MM.1S (cell line): ENCODE results near the gene ACTBL2.

Experiments
- DNase-seq: peaks from one replicate; pipeline ENCODE4 v3.0.0-alpha.2; 2015
- H2AFZ ChIP-seq: fragments of 300-600 bp; sonication (generic); 2 replicates; pipeline ENCODE4 v1.6.0; 2016; ENCODE audit warnings: antibody characterized with exemption, low read length
- H3F3A ChIP-seq: fragments of 300-600 bp; sonication (generic); 2 replicates; pipeline ENCODE4 v1.6.1; 2016; ENCODE audit warnings: mild to moderate bottlenecking, antibody characterized with exemption, low read length, moderate library complexity, mixed read lengths; ENCODE audit not compliant: insufficient read depth
- H3K27ac ChIP-seq: fragments of 300-600 bp; sonication (generic); 2 replicates; pipeline ENCODE4 v1.5.1; 2016; ENCODE audit warnings: mild to moderate bottlenecking, low read length
- H3K27me3 ChIP-seq: fragments of 300-600 bp; sonication (generic); replicated peaks from 2 replicates; pipeline ENCODE4 v1.6.0; 2016; ENCODE audit warnings: low read length; ENCODE audit not compliant: insufficient read depth
- H3K36me3 ChIP-seq: fragments of 300-600 bp; sonication (generic); replicated peaks from 2 replicates; pipeline ENCODE4 v1.6.1; 2016; ENCODE audit warnings: mild to moderate bottlenecking, low read length, mixed read lengths; ENCODE audit not compliant: insufficient read depth
- H3K4me1 ChIP-seq: fragments of 300-600 bp; sonication (generic); 2 replicates; pipeline ENCODE4 v1.6.1; 2016; ENCODE audit warnings: low read length, mixed read lengths
- H3K4me2 ChIP-seq: fragments of 300-600 bp; sonication (generic); 2 replicates; pipeline ENCODE4 v1.6.0; 2016; ENCODE audit warnings: low read depth, low read length
- H3K4me3 ChIP-seq: fragments of 300-600 bp; sonication (generic); 2 replicates; pipeline ENCODE4 v1.5.1; 2016; ENCODE audit warnings: low read length, mixed read lengths
- H3K79me2 ChIP-seq: fragments of 300-600 bp; sonication (generic); 2 replicates; pipeline ENCODE4 v1.6.1; 2016; ENCODE audit warnings: mixed run types, low read length, mixed read lengths
- H3K9ac ChIP-seq: fragments of 300-600 bp; sonication (generic); 2 replicates; pipeline ENCODE4 v1.6.1; 2016; ENCODE audit warnings: low read length, mixed read lengths
- H3K9me2 ChIP-seq: fragments of 300-600 bp; sonication (generic); replicated peaks from 2 replicates; pipeline ENCODE4 v1.6.1; 2016; ENCODE audit warnings: mild to moderate bottlenecking, low read length, mixed read lengths; ENCODE audit not compliant: insufficient read depth
- H3K9me3 ChIP-seq: fragments of 300-600 bp; sonication (generic); replicated peaks from 2 replicates; pipeline ENCODE4 v1.6.1; 2016; ENCODE audit warnings: mild to moderate bottlenecking, low read length, mixed read lengths; ENCODE audit not compliant: insufficient read depth
- H4K20me1 ChIP-seq: fragments of 300-600 bp; sonication (generic); 2 replicates; pipeline ENCODE4 v1.6.1; 2016; ENCODE audit warnings: mild to moderate bottlenecking, low read length, moderate library complexity, mixed read lengths; ENCODE audit not compliant: insufficient read depth
- EZH2 ChIP-seq: fragments of 300-600 bp; sonication (generic); optimal IDR thresholded peaks from 2 replicates; pipeline ENCODE3; 2017; ENCODE audit warnings: low read depth, mild to moderate bottlenecking, antibody characterized with exemption, low read length, mixed read lengths
- EZH2phosphoT487 ChIP-seq: fragments of 300-600 bp; sonication (generic); IDR thresholded peaks from 2 replicates; pipeline ENCODE4 v1.6.1; 2018; ENCODE audit warnings: antibody characterized with exemption, low read length
- TF ChIP-seq, protein P1 (sequence below): fragments of 300-600 bp; sonication (generic); IDR thresholded peaks from 2 replicates; pipeline ENCODE4 v1.5.1; 2016; ENCODE audit warnings: antibody characterized with exemption, low read length, mixed read lengths

Gene ACTBL2

GRCh38 chr5:57437976-57438805, 44.4 kb downstream of the ACTBL2 start:
- TF ChIP-seq EZH2phosphoT487 (no peak), EZH2 (no peak)
- TF ChIP-seq, protein P1, sequence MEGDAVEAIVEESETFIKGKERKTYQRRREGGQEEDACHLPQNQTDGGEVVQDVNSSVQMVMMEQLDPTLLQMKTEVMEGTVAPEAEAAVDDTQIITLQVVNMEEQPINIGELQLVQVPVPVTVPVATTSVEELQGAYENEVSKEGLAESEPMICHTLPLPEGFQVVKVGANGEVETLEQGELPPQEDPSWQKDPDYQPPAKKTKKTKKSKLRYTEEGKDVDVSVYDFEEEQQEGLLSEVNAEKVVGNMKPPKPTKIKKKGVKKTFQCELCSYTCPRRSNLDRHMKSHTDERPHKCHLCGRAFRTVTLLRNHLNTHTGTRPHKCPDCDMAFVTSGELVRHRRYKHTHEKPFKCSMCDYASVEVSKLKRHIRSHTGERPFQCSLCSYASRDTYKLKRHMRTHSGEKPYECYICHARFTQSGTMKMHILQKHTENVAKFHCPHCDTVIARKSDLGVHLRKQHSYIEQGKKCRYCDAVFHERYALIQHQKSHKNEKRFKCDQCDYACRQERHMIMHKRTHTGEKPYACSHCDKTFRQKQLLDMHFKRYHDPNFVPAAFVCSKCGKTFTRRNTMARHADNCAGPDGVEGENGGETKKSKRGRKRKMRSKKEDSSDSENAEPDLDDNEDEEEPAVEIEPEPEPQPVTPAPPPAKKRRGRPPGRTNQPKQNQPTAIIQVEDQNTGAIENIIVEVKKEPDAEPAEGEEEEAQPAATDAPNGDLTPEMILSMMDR: no peak
- no peak overlapping the region for H2AFZ ChIP-seq

DNA sequence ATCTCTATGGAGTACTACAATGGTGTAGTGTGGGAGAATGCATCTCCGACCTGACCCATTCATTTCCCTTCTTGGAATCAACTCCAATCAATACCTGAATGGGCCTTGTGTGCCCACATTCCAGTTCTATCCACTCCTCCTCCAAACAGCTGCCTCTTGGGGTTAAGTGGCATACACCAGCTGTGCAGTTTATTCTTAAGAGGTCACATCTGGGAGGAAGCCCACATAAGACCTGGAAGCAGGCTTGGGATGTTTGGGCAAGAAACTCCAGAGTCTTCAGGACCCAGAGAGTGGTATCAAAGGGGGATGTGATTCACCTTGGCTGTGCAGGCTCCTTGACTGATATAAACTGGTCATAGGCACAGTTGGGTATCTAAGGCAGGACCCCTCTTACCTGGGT, 46.0 kb downstream of the ACTBL2 start:
- no peaks in the 10 kb centered on the region for H3K9me2 ChIP-seq
- TF ChIP-seq EZH2 (no peak), EZH2phosphoT487 (no peak)
- TF ChIP-seq, protein P1: no peak
- H3K4me1 ChIP-seq: no peaks in the 10 kb centered on the region
- H4K20me1 ChIP-seq: no peaks in the 10 kb centered on the region
- no peaks in the 10 kb centered on the region for H3K9me3 ChIP-seq
- no peak overlapping the region for H3K4me3 ChIP-seq
- no peak overlapping the region for H3K4me2 ChIP-seq
- no peaks in the 10 kb centered on the region for H3K36me3 ChIP-seq
- H3K9ac ChIP-seq: no peak overlapping the region
- H3F3A ChIP-seq: no peaks in the 10 kb centered on the region
- no peak overlapping the region for H2AFZ ChIP-seq
- H3K27ac ChIP-seq: no peak overlapping the region
- no peak for DNase-seq
- no peaks in the 10 kb centered on the region for H3K27me3 ChIP-seq
- no peaks in the 10 kb centered on the region for H3K79me2 ChIP-seq

More at GRCh38 chr5:57437976-57438805, 44.4 kb downstream of the ACTBL2 start:
- Histone ChIP-seq H3K4me2 (no peak overlapping the region), H3K36me3 (no peaks in the 10 kb centered on the region), H4K20me1 (no peaks in the 10 kb centered on the region), H3K9me3 (no peaks in the 10 kb centered on the region), H3K4me3 (no peak overlapping the region), H3K9ac (no peak overlapping the region), H3K4me1 (no peaks in the 10 kb centered on the region), H3K79me2 (no peaks in the 10 kb centered on the region), H3K27me3 (no peaks in the 10 kb centered on the region), H3K9me2 (no peaks in the 10 kb centered on the region), H3F3A (no peaks in the 10 kb centered on the region), H3K27ac (no peak overlapping the region)
- no peak for DNase-seq

GRCh38 chr5:57435701-57436134, 46.9 kb downstream of the ACTBL2 start:
- no peaks in the 10 kb centered on the region for H3K4me1 ChIP-seq
- DNase-seq: no peak
- no peaks in the 10 kb centered on the region for H3K36me3 ChIP-seq
- no peaks in the 10 kb centered on the region for H4K20me1 ChIP-seq
- H3K9me3 ChIP-seq: no peaks in the 10 kb centered on the region
- H3K4me2 ChIP-seq: no peak overlapping the region
- H3K9me2 ChIP-seq: no peaks in the 10 kb centered on the region
- no peak overlapping the region for H3K27ac ChIP-seq
- TF ChIP-seq EZH2phosphoT487 (no peak), EZH2 (no peak)
- TF ChIP-seq, protein P1: no peak
- H3K79me2 ChIP-seq: no peaks in the 10 kb centered on the region
- no peaks in the 10 kb centered on the region for H3K27me3 ChIP-seq
- no peak overlapping the region for H3K9ac ChIP-seq
- H2AFZ ChIP-seq: no peak overlapping the region
- H3K4me3 ChIP-seq: no peak overlapping the region
- H3F3A ChIP-seq: no peaks in the 10 kb centered on the region
